Endothelial cell (in vitro differentiated cells): ENCODE results near the gene OSBPL2. TPM values are rescaled to one million over a fixed set of nuclear protein-coding genes. Genes with fewer than 3 reads are reported as not detected.
A peak's percentile ranks its signal among the peaks of the same experiment; 100 is the strongest.

Experiments used
- DNase-seq: peaks from one replicate; pipeline ENCODE4 v3.0.0; 2021; ENCODE audit warnings: low spot score
- H3K27ac Mint-ChIP-seq: one replicate; pipeline ENCODE4 v1.8.0; 2021; ENCODE audit warnings: mixed read lengths, inconsistent platforms; ENCODE audit not compliant: unreplicated experiment
- H3K27me3 Mint-ChIP-seq: one replicate; pipeline ENCODE4 v1.8.0; 2021; ENCODE audit warnings: mild to moderate bottlenecking, moderate library complexity, mixed read lengths, inconsistent platforms; ENCODE audit not compliant: unreplicated experiment
- H3K36me3 Mint-ChIP-seq: one replicate; pipeline ENCODE4 v1.8.0; 2021; ENCODE audit warnings: mild to moderate bottlenecking, low read depth, mixed read lengths, inconsistent platforms; ENCODE audit not compliant: unreplicated experiment
- H3K4me1 Mint-ChIP-seq: one replicate; pipeline ENCODE4 v1.8.0; 2021; ENCODE audit warnings: mild to moderate bottlenecking, mixed read lengths, inconsistent platforms; ENCODE audit not compliant: unreplicated experiment
- H3K4me3 Mint-ChIP-seq: one replicate; pipeline ENCODE4 v1.8.0; 2021; ENCODE audit warnings: mild to moderate bottlenecking, mixed read lengths, inconsistent platforms; ENCODE audit not compliant: unreplicated experiment
- H3K9me3 Mint-ChIP-seq: one replicate; pipeline ENCODE4 v1.8.0; 2021; ENCODE audit warnings: mixed read lengths, inconsistent platforms; ENCODE audit not compliant: unreplicated experiment
- CTCF ChIP-seq: fragments of 200-600 bp; sonication (generic); IDR thresholded peaks from one replicate; pipeline ENCODE4 v1.5.0; 2021; ENCODE audit warnings: antibody characterized with exemption; ENCODE audit not compliant: unreplicated experiment
- total RNA-seq: library from RNA; stranded (reverse); fragmentation: NEBNext Ultra II Directional; extraction: Animal tissue kit (Norgen Biotek cat#: 25700); gene quantifications from one replicate; pipeline ENCODE4 v1.2.1, GENCODE V29; 2021; ENCODE audit not compliant: unreplicated experiment

The OSBPL2 gene
- total RNA-seq, 1 donor from 2014 or later = 39.5 TPM

GRCh38 chr20:62291251-62292066 lies 53.1 kb downstream of the OSBPL2 start:
- Mint-ChIP-seq H3K4me3 (no peak overlapping the region), H3K27ac (no peak overlapping the region), H3K9me3 (no peaks in the 10 kb centered on the region), H3K4me1 (peaks cover 4% of the 10 kb centered on the region), H3K27me3 (peaks cover 7% of the 10 kb centered on the region), H3K36me3 (peaks cover 24% of the 10 kb centered on the region)
- DNase-seq = no peak
- no peak for TF ChIP-seq CTCF

- Mint-ChIP-seq H3K36me3 (peaks cover 24% of the 10 kb centered on the region), H3K4me1 (no peaks in the 10 kb centered on the region), H3K9me3 (no peaks in the 10 kb centered on the region), H3K27me3 (peaks cover 7% of the 10 kb centered on the region), H3K4me3 (no peak overlapping the region), H3K27ac (no peak overlapping the region)
- TF ChIP-seq CTCF = no peak
- DNase-seq = no peak
Measured at GRCh38 chr20:62292108-62292507, 53.8 kb downstream of the OSBPL2 start.

- no peaks in the 10 kb centered on the region for H3K9me3 Mint-ChIP-seq
- H3K4me1 Mint-ChIP-seq = no peaks in the 10 kb centered on the region
- no peak for DNase-seq
- H3K36me3 Mint-ChIP-seq = peaks cover 24% of the 10 kb centered on the region
- no peak for TF ChIP-seq CTCF
- H3K4me3 Mint-ChIP-seq = no peak overlapping the region
- peaks cover 2% of the 10 kb centered on the region for H3K27me3 Mint-ChIP-seq
- H3K27ac Mint-ChIP-seq = no peak overlapping the region
Measured at GRCh38 chr20:62293111-62293784, 54.9 kb downstream of the OSBPL2 start.

- H3K4me3 Mint-ChIP-seq = no peak overlapping the region
- H3K4me1 Mint-ChIP-seq = no peaks in the 10 kb centered on the region
- no peaks in the 10 kb centered on the region for H3K9me3 Mint-ChIP-seq
- peak overlapping the region; percentile 10 for H3K27ac Mint-ChIP-seq
- DNase-seq = no peak
- peaks cover 24% of the 10 kb centered on the region for H3K36me3 Mint-ChIP-seq
- peaks cover 2% of the 10 kb centered on the region for H3K27me3 Mint-ChIP-seq
- TF ChIP-seq CTCF = no peak
Measured at GRCh38 chr20:62293946-62294345, 55.6 kb downstream of the OSBPL2 start.

GRCh38 chr20:62294516-62294915 lies 56.2 kb downstream of the OSBPL2 start:
- no peak for DNase-seq
- H3K27ac Mint-ChIP-seq = peak overlapping the region; percentile 30
- no peaks in the 10 kb centered on the region for H3K9me3 Mint-ChIP-seq
- no peak for TF ChIP-seq CTCF
- no peaks in the 10 kb centered on the region for H3K4me1 Mint-ChIP-seq
- H3K27me3 Mint-ChIP-seq = peaks cover 2% of the 10 kb centered on the region
- H3K4me3 Mint-ChIP-seq = no peak overlapping the region
- peaks cover 24% of the 10 kb centered on the region for H3K36me3 Mint-ChIP-seq
